HepG2 (cell line): ENCODE measurements around the gene GRK3. TPM values are rescaled to one million over a fixed set of nuclear protein-coding genes. Genes with fewer than 3 reads are reported as not detected.

Experiments used
- ATAC-seq: fragments of 200-7000 bp; cut with Tn5 transposase; 3 replicates; pipeline ENCODE4 v1.9.1; 2020; ENCODE audit warnings: mild to moderate bottlenecking, moderate library complexity
- BruUV-seq: library from RNA; stranded (reverse); fragments of 400-500 nt; replicated peaks from 2 replicates; lab custom pipeline; 2021; lab: Mats Ljungman, UMichigan
- CTCF ChIA-PET: fragments of 300-600 bp; formaldehyde crosslinking; extraction: SDS; loops from one replicate; lab custom pipeline; 2021; ENCODE audit warnings: low total read pairs, inconsistent platforms, low intra/inter-chr PET ratio; lab: Yijun Ruan, JAX
- POLR2A ChIA-PET: fragments of 350-600 bp; sonication (Branson Sonifier 250); formaldehyde crosslinking; loops from one replicate; lab custom pipeline; 2020; ENCODE audit warnings: antibody characterized with exemption, inconsistent platforms; lab: Yijun Ruan, JAX
- DNase-seq: peaks from one replicate; pipeline ENCODE4 v3.0.0-alpha.2; 2015; ENCODE audit warnings: low spot score
- FAIRE-seq: peaks from 3 replicates; lab custom pipeline; 2011; peaks lifted over from hg19 to GRCh38; lab: Jason Lieb, UNC
- H2AFZ ChIP-seq: one replicate; pipeline ENCODE4 v1.6.1; 2011; ENCODE audit warnings: low read length, inconsistent platforms
- H3K27ac ChIP-seq: fragments of 300-600 bp; 3 replicates; pipeline ENCODE4 v1.8.0; 2011; ENCODE audit warnings: mixed run types, mild to moderate bottlenecking, mixed read lengths, low read length, inconsistent platforms; ENCODE audit not compliant: insufficient read depth; ENCODE audit errors: extremely low read length
- H3K27me3 ChIP-seq, 2 experiments: fragments of 200-600 bp in 1 of 2; 2 replicates in 1 of 2; 3 replicates in 1 of 2; pipeline versions ENCODE4 v1.6.0 to v1.8.0; 2011; ENCODE audit warnings: low read length in 2 of 2, mild to moderate bottlenecking in 2 of 2, moderate library complexity in 2 of 2, inconsistent platforms in 1 of 2; ENCODE audit not compliant: insufficient read depth in 2 of 2, control insufficient read depth in 1 of 2
- H3K36me3 ChIP-seq, 2 experiments: fragments of 200-600 bp in 1 of 2; replicated peaks in 1 of 2; 2 replicates in 1 of 2; 3 replicates in 1 of 2; pipeline versions ENCODE4 v1.5.1 to v1.8.0; 2011; ENCODE audit warnings: low read length in 2 of 2, inconsistent platforms in 1 of 2; ENCODE audit not compliant: insufficient read depth in 2 of 2, control insufficient read depth in 1 of 2
- H3K4me1 ChIP-seq: 2 replicates; pipeline ENCODE4 v1.5.1; 2012; ENCODE audit warnings: low read length, inconsistent platforms; ENCODE audit not compliant: insufficient read depth
- H3K4me2 ChIP-seq: 2 replicates; pipeline ENCODE4 v1.6.0; 2011; ENCODE audit warnings: low read depth, low read length, inconsistent platforms
- H3K4me3 ChIP-seq, 3 experiments: fragments of 200-600 bp in 1 of 3; sonication (generic), shearing (Covaris generic) in 1 of 3; replicated peaks in 1 of 3; 2 replicates each; pipeline ENCODE4 v1.5.1; 2011 to 2016; ENCODE audit warnings: low read length in 3 of 3, inconsistent platforms in 2 of 3, low read depth in 2 of 3, mild to moderate bottlenecking in 2 of 3, control low read depth in 1 of 3, mixed read lengths in 1 of 3; ENCODE audit not compliant: insufficient read depth in 1 of 3
- H3K79me2 ChIP-seq: one replicate; pipeline ENCODE4 v1.6.1; 2011; ENCODE audit warnings: low read length, inconsistent platforms; ENCODE audit not compliant: insufficient read depth
- H3K9ac ChIP-seq: 2 replicates; pipeline ENCODE4 v1.6.0; 2011; ENCODE audit warnings: mild to moderate bottlenecking, low read depth, low read length, inconsistent platforms; ENCODE audit not compliant: insufficient read depth
- H3K9me3 ChIP-seq: 2 replicates; pipeline ENCODE4 v1.5.1; 2012; ENCODE audit warnings: mild to moderate bottlenecking, low read length
- H4K20me1 ChIP-seq: 2 replicates; pipeline ENCODE4 v1.6.0; 2011; ENCODE audit warnings: inconsistent platforms, mild to moderate bottlenecking, low read length, moderate library complexity; ENCODE audit not compliant: insufficient read depth
- CHD4 ChIP-seq: fragments of 200-600 bp; sonication (generic); IDR thresholded peaks from 2 replicates; pipeline ENCODE4 v1.7.0; 2017; ENCODE audit warnings: mild to moderate bottlenecking, low read length, borderline replicate concordance
- FOSL2 ChIP-seq: sonication (generic); formaldehyde crosslinking; IDR thresholded peaks from 2 replicates; pipeline ENCODE4 v1.4.0; 2020; ENCODE audit warnings: missing genetic modification reagents
- MAFK ChIP-seq, 2 experiments: IDR thresholded peaks in 1 of 2; conservative IDR thresholded peaks in 1 of 2; 2 replicates each; pipeline ENCODE4 v1.6.1; 2011; ENCODE audit warnings: improper control_type of control experiment in 2 of 2, low read length in 2 of 2
- NFATC3 ChIP-seq: sonication (generic); formaldehyde crosslinking; IDR thresholded peaks from 2 replicates; pipeline ENCODE4 v1.5.1; 2020; ENCODE audit warnings: mild to moderate bottlenecking, missing genetic modification reagents
- ZNF7 ChIP-seq: IDR thresholded peaks from 2 replicates; pipeline ENCODE4 v1.6.1; 2016; ENCODE audit warnings: missing biosample characterization, missing genetic modification reagents
- WGBS: methylation state at CpG from one replicate; pipeline ENCODE4 v1.1.6; 2017; ENCODE audit warnings: low lambda C conversion rate; 5-methylcytosine and 5-hydroxymethylcytosine counted together
- in situ Hi-C: cut with HindIII; loops from 2 replicates; pipeline ENCODE4 v1.10.0; 2017; ENCODE audit warnings: low pct_unique_long_range_greater_than_20kb; ENCODE audit not compliant: extremely low pct_ligation_motif_present
- intact Hi-C: fragments of 100-400 bp; cut with micrococcal nuclease; formaldehyde crosslinking; loops from one replicate; pipeline ENCODE4 v1.10.0; 2022; ENCODE audit not compliant: unreplicated experiment
- polyA plus RNA-seq, 8 experiments: library from polyadenylated mRNA; depleted of rRNA in 3 of 8; stranded (reverse) in 7 of 8; unstranded in 1 of 8; fragments of >200 nt; fragmentation: Illumina TruSeq in 4 of 8; extraction: Trizol in 4 of 8; gene quantifications; 2 replicates each; pipeline versions ENCODE4 v1.2.1 to v1.2.3, GENCODE V29; 2011 to 2016; ENCODE audit warnings: low read depth in 4 of 8, missing spikeins in 1 of 8, mixed read lengths in 1 of 8; ENCODE audit not compliant: insufficient read depth in 1 of 8
- total RNA-seq, 5 experiments: library from RNA; depleted of rRNA; stranded (reverse); fragments of >200 nt; fragmentation: Illumina TruSeq; extraction: Trizol; gene quantifications; 2 replicates each; pipeline ENCODE4 v1.2.3, GENCODE V29; 2016; ENCODE audit warnings: low read depth in 1 of 5
- TF ChIP-seq, protein P1 (sequence below): conservative IDR thresholded peaks from 2 replicates; pipeline ENCODE4 v1.6.1; 2018; ENCODE audit warnings: missing genetic modification reagents
- TF ChIP-seq, protein P2 (sequence below): sonication (generic); IDR thresholded peaks from 2 replicates; pipeline ENCODE4 v1.6.1; 2016; ENCODE audit warnings: low read depth, borderline replicate concordance
- TF ChIP-seq, protein P3 (sequence below): sonication (generic); formaldehyde crosslinking; IDR thresholded peaks from 2 replicates; pipeline ENCODE4 v1.4.0; 2020; ENCODE audit warnings: missing genetic modification reagents
- TF ChIP-seq, protein P4 (sequence below): sonication (generic); formaldehyde crosslinking; conservative IDR thresholded peaks from 2 replicates; pipeline ENCODE4 v1.4.0; 2020; ENCODE audit warnings: mild to moderate bottlenecking, missing genetic modification reagents, moderate library complexity

The GRK3 gene
- total and polyA plus RNA-seq, 2 of the 13 experiments (the other 11 are each of a cell fraction or from before 2014, with no cell fraction given): 8.5 to 16.7 TPM

DNA sequence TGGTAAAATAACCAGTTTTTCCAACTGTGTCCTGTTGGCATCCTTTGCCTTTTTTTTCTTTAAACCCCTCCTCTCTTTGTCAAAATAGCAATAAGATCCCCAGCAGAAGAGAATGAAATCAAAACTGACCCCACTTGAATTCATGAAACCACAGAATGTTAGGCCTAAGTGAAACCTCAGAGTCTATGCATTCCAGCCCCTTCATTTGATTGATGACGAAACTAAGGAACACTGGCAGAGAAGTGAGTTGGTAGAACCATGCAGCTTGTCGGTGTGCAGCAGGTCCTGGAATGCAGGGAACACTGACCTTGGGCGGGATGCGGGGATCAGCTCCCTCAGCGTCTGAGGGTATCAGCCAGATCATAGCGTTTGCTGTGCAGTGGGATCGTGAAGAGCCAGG, 57.5 kb downstream of the GRK3 start:
- Histone ChIP-seq H3K4me1 (peaks cover 7% of the 10 kb centered on the region; the same call in 1 of the 2 replicates), H3K4me3 (no peak overlapping the region), H3K4me2 (no peak overlapping the region), H3K27ac (no peak overlapping the region), H3K27me3 (no peaks in the 10 kb centered on the region), H2AFZ (no peak overlapping the region), H3K36me3 (no peaks in the 10 kb centered on the region; a peak in 1 of 5 replicates)
- no peak for ATAC-seq
- FAIRE-seq: no peak
- CTCF ChIA-PET: no interaction called here
- TF ChIP-seq ZNF7 (CRISPR knock-in tag) (no peak), NFATC3 (CRISPR knock-in tag) (no peak), MAFK (conservative IDR thresholded peaks at IDR 0.05 in 1 of 2, IDR thresholded peaks at IDR 0.05 in 1 of 2; ENCODE audit: low read length in 2 of 2) (no peak), CHD4 (no peak), FOSL2 (no peak)
- TF ChIP-seq, protein P1, sequence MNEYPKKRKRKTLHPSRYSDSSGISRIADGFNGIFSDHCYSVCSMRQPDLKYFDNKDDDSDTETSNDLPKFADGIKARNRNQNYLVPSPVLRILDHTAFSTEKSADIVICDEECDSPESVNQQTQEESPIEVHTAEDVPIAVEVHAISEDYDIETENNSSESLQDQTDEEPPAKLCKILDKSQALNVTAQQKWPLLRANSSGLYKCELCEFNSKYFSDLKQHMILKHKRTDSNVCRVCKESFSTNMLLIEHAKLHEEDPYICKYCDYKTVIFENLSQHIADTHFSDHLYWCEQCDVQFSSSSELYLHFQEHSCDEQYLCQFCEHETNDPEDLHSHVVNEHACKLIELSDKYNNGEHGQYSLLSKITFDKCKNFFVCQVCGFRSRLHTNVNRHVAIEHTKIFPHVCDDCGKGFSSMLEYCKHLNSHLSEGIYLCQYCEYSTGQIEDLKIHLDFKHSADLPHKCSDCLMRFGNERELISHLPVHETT: no peak
- TF ChIP-seq, protein P2, sequence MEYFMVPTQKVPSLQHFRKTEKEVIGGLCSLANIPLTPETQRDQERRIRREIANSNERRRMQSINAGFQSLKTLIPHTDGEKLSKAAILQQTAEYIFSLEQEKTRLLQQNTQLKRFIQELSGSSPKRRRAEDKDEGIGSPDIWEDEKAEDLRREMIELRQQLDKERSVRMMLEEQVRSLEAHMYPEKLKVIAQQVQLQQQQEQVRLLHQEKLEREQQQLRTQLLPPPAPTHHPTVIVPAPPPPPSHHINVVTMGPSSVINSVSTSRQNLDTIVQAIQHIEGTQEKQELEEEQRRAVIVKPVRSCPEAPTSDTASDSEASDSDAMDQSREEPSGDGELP: no peak
- TF ChIP-seq, protein P3, sequence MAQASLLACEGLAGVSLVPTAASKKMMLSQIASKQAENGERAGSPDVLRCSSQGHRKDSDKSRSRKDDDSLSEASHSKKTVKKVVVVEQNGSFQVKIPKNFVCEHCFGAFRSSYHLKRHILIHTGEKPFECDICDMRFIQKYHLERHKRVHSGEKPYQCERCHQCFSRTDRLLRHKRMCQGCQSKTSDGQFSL (CRISPR knock-in tag): no peak
- TF ChIP-seq, protein P4, sequence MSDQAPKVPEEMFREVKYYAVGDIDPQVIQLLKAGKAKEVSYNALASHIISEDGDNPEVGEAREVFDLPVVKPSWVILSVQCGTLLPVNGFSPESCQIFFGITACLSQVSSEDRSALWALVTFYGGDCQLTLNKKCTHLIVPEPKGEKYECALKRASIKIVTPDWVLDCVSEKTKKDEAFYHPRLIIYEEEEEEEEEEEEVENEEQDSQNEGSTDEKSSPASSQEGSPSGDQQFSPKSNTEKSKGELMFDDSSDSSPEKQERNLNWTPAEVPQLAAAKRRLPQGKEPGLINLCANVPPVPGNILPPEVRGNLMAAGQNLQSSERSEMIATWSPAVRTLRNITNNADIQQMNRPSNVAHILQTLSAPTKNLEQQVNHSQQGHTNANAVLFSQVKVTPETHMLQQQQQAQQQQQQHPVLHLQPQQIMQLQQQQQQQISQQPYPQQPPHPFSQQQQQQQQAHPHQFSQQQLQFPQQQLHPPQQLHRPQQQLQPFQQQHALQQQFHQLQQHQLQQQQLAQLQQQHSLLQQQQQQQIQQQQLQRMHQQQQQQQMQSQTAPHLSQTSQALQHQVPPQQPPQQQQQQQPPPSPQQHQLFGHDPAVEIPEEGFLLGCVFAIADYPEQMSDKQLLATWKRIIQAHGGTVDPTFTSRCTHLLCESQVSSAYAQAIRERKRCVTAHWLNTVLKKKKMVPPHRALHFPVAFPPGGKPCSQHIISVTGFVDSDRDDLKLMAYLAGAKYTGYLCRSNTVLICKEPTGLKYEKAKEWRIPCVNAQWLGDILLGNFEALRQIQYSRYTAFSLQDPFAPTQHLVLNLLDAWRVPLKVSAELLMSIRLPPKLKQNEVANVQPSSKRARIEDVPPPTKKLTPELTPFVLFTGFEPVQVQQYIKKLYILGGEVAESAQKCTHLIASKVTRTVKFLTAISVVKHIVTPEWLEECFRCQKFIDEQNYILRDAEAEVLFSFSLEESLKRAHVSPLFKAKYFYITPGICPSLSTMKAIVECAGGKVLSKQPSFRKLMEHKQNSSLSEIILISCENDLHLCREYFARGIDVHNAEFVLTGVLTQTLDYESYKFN (CRISPR knock-in tag): no peak
- TF ChIP-seq, all 625 proteins: peak for 0
- Histone ChIP-seq H3K9ac (no peak overlapping the region), H4K20me1 (0 out of 2 replicates have a peak, but pooled peaks cover 3% of the 10 kb centered on the region), H3K9me3 (no peaks in the 10 kb centered on the region), H3K79me2 (no peaks in the 10 kb centered on the region)
- no TSS peak for BruUV-seq
- intact Hi-C loops: no loop called here
- DNase-seq: no peak
- WGBS: 88% methylated on average over 7 of the region's 7 CpGs
- POLR2A ChIA-PET: no interaction called here
- in situ Hi-C loops: no loop called here
